GM21360 (cell line): ENCODE results near the gene LRRC27.

Source experiments
- ATAC-seq: cut with Tn5 transposase; IDR thresholded peaks from one replicate; pipeline ENCODE4 v1.9.1; 2021; ENCODE audit warnings: mild to moderate bottlenecking, moderate library complexity; ENCODE audit not compliant: unreplicated experiment

The LRRC27 gene

GRCh38 chr10:132300582-132300981 lies 31.4 kb upstream of the LRRC27 start:
- no peak for ATAC-seq

- no peak for ATAC-seq
These were observed 30.3 kb upstream of the LRRC27 start for GRCh38 chr10:132301371-132302330.

DNA sequence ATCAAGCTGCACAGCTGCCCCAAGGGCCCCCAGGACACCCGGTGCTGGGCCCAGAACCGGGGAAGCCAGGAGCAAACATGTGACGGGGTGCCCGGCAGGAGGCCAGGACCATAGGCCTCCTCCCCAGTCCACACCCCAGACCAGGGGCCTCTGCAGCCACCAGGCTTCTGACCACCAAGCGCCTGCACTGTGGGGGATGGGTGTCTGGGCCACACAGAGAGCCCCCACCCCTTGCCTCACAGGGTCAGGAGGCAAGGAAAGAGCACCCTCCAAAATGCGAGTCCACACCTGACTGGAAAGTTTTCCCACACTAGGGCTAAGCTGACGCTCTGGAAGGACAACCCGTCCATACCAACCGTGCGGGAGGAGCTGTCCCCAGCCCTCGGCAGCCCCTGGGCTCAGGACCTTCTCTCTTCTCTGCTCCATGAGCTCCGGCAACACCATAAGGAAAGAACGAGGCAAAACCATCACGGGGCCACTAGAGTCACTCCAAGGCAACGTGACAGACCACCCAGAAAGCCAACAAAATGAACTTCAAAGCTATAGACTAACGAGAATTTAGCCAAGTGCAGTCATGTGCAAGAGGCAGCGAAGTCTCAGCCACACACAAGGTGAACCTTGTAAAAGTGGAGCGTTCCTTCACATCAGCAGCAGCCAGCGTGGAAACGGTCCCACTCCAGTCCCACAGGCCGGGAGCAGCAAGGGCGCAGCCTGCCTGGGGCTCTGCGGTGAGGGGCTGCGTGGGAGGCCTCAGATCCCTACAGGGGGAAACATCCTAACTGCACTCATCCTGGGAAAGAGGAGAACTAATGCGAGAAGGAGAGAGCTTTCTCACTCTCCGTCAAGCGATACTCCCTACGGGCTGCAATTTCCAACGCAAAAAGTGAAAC lies 29.3 kb upstream of the LRRC27 start:
- no peak for ATAC-seq

DNA sequence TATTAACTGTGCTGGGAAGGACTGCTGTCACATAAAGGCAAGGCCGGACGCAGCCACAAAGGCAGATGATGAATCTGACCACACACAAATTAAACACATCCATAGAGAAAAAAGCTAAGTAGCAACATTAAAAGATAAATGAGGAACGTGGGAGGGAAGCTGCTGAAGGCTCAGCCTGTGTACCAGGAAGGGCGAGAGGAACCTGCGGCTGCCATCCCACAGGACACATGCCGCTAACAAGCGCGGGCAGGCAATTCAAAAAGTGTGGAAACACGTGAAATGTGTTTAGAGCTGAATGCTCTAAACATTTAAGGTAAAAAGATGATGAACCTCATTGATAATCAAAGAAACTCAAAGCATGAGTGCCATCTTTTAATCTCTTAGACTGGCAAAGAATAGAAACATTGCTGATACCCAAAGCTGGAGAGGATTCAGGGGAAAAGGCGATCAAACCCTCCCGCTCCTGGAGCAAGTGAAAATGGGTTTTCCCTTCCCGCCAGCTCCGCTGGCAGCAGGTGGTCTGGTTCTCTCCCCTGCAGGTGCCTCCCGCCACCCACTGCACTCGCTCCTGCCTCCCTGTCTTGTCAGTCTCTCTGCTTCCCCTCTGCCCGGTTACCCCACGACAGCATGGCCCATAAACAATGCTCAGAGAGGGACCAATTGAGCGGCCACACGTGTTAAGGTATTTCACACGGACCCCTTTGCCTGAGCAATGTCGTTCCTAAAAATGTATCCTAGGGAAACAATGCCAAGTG lies 28.5 kb upstream of the LRRC27 start:
- no peak for ATAC-seq

DNA sequence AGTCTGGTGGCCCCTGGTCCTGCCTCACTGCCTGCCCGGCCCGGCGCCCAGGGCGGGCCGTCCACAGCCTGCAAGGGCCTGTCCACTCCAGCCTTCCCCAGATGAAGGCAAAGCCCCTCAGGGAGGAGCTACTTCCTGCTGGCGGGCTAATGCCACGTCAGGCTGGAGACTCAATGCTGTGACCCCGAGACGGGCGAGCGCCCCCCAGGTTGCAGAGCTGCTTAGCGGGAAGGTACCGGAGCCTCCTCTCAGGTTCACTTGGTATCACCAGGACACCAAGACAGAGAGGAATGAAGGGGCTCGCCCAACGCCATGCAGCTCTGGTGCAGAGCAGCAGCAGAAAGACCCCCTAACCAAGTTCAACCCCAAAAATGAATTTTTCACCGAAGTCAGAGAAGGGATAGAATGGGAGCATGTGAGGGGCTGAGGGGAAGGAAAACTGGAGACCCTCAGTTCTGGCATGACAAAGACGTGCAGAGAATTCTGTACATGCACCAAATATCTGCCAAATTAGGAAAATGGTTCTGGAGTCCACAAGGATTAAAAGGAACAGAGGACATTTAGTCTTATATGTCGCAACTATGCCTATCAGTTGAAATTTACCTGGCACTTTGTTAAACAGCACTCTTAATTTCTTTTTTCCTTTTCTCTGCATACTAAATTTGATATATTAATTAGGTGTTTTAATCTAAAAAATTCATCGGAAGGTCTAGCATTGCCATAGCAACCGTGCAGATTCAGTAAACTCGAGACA lies 27.1 kb upstream of the LRRC27 start:
- no peak for ATAC-seq

DNA sequence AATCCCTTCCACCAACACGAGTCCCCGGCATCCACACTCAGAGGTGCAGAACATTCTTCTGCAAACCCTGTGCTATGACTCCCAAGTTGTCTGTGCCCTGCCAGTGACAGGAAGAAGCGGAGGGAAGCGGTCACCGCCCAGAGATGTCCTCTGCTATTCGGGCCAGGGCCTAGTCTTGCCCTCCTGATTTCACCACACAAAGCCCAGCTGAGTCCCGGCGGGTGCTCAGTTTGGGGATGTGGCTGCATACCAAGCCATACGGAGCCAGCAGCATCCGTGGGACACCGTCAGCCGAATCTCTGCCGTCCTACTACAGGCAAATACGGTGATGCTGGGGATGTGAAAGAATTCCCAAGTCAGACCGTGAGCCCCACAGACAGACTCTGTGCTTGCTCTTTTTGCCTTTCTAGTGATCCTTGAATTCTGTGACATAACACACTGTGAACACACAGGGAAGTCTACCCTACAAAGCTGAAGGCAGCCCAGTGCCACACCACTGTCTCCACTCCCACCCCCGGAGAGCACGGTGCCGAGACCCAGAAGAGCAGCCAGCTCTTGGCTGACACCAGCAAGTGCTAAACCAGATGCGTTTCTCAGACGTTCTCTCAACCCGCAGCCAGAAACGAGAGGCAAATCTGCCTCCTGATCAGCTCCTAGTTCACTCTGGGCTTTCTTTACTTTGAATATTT lies 26.2 kb upstream of the LRRC27 start:
- ATAC-seq = no peak

GRCh38 chr10:132306343-132306685 lies 25.7 kb upstream of the LRRC27 start:
- ATAC-seq = no peak

DNA sequence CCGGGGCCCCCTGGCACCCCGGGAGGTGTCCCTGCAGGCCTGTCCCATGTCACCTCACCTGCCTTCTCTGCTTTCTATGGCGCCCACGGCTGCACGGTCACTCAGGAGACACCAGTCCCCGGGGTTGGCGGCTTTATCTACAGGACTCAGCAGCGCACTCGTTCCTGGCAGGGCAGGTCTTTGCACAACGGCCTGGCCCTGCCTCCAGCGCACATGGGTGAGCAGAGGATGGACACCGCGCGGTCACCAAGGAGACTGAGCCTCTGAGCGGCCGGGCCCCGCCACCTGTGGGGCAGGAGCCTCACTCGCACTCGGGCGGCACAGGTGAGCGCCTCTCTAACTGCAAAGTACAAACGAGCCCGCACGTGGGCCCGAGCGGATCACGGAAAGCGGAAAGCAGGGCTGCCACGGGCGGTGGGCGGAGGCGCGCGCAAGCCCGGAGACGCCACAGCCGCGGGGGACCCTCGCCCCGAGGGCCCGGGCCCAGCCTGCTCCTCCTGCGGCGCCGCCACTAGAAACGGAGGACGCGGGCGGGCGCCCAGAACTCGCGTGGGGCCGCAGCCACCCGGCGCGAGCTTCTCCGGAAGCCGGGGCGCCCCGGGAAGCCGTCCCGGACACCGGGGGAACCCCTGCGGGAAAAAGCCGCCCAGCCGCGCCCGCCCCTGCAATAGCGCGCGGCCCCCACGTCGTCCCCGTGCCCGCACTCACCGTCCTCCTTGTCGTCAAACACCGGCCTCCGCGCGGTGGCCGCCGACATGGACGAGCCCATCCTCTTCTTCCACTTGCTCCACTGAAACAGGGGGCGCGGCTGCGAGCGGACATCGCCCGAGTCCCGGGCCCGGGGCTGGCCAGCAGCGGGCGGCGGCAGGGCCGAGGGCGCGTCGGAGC lies 24.9 kb upstream of the LRRC27 start:
- no peak for ATAC-seq

- ATAC-seq = peak; percentile 71
These were observed 24.0 kb upstream of the LRRC27 start, which contains the start of gene STK32C for GRCh38 chr10:132307823-132308586. Gene STK32C (minus strand): TSS chr10:132307950. CDS start chr10:132307833, 117 bp downstream.

GRCh38 chr10:132308587-132309470 lies 23.2 kb upstream of the LRRC27 start:
- ATAC-seq = no peak

DNA sequence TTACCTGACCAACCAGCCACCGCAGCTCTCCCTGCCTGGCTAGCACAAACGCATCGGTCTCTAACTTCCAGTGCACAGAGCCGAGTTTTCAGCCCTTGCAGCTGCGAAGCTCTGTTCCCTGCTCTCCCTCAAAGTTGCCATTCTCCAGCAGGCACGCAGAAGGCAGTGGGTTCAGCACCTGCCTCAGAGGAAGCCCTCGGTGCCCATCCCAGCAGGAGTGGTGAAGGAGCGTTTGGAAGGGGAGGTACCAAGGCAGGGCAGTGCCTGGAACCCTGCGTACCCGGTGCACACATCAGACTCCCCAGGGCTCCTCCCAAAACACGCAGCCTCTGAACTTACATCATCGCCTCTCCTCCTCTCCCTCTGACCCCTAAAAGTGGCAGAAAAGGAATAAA lies 22.5 kb upstream of the LRRC27 start:
- ATAC-seq = no peak

- no peak for ATAC-seq
These were observed 22.0 kb upstream of the LRRC27 start for GRCh38 chr10:132309879-132310591.

DNA sequence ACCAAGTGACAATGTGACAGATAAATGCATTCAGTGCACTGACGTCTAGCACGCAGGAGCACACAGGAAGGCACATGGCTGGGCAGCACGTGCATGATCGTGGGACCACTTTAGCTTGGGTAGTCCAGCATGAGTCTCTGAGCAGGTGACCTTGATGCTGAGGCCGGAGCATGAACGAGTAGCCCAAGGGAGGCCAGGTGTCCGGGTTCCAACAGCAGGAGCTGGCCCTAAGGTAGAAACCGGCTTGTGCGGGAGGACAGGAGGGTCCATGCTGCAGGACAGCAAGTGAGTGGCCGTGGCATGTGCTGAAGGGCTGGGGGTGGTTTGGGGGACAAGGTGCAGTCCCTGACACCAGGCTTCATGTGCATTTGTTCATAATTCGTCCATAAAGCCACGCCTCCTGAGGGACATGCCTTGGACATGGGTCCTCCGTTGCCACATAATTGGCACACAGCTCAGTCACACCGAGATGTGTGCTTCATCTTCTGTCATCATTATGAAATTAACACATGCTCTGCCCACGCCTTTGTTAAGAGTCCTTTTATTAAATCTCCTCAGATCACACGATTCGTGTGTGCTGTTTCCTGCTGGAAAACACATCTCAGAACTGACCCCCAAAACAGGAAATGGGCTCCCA lies 21.2 kb upstream of the LRRC27 start:
- ATAC-seq = no peak

DNA sequence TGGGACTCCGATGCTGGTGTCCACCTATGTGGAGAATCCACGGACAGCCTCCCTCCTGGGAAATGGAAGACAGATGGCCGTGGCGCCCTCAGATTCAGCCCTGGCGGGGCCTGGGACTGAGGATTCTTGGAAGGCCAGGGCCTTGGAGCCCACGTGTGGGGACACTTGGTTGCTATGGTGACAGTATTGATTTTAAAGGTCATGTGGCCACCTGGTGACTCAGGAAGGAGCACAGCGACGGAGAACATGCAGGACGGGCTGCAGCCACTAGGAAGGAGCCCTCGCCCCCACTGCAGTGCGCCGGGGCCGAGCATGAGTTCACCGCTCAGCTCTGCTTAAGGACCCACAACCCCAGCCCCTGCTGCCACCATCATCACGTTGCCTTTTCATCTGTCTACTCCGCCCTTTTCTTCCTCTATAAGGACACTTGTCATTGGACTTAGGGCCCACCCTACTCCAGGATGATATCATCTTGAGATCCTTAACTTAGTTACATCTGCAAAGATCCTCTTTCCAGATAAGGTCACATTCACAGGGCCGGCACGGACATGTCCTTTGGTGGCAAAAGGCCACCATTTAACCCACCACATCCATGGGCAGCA lies 20.6 kb upstream of the LRRC27 start:
- ATAC-seq = no peak

GRCh38 chr10:132313305-132313704 lies 18.7 kb upstream of the LRRC27 start:
- ATAC-seq = no peak
